Spinal cord (tissue), 10 donors: Measurements from ENCODE around the gene RIPOR2. TPM values are rescaled to one million over a fixed set of nuclear protein-coding genes. Genes with fewer than 3 reads are reported as not detected.
"Not testable (repeated sequence)": the region's sequence is repeated elsewhere in the genome, so short reads cannot be mapped to it uniquely, and the experiment has no call there.

ENCODE experiments used
- DNase-seq, 6 donors: peaks; one replicate each; pipeline versions ENCODE4 v3.0.0 to v3.0.0-alpha.2; 2013 to 2015; ENCODE audit warnings: low spot score in 6 of 6, low read depth in 4 of 6
- H3K27ac ChIP-seq: one replicate; pipeline ENCODE4 v1.5.1; 2013; ENCODE audit warnings: low read depth, low read length, control low read depth
- H3K27me3 ChIP-seq: one replicate; pipeline ENCODE4 v1.6.1; 2013; ENCODE audit warnings: low read length; ENCODE audit not compliant: control insufficient read depth, insufficient read depth
- H3K36me3 ChIP-seq: one replicate; pipeline ENCODE4 v1.6.1; 2013; ENCODE audit warnings: low read length; ENCODE audit not compliant: control insufficient read depth, insufficient read depth
- H3K4me1 ChIP-seq: one replicate; pipeline ENCODE4 v1.6.1; 2013; ENCODE audit warnings: low read length; ENCODE audit not compliant: control insufficient read depth, insufficient read depth
- H3K4me3 ChIP-seq: one replicate; pipeline ENCODE4 v1.5.1; 2013; ENCODE audit warnings: low read depth, low read length, control low read depth
- H3K9me3 ChIP-seq: one replicate; pipeline ENCODE4 v1.6.1; 2013; ENCODE audit warnings: low read length; ENCODE audit not compliant: control insufficient read depth, insufficient read depth
- WGBS: methylation state at CpG from one replicate; pipeline ENCODE4 v1.1.5; 2013; ENCODE audit warnings: missing lambda C conversion rate; ENCODE audit not compliant: insufficient coverage; 5-methylcytosine and 5-hydroxymethylcytosine counted together
- polyA plus RNA-seq, 2 donors: library from polyadenylated mRNA; unstranded; fragments of 120-200 nt; gene quantifications; one replicate each; pipeline ENCODE4 v1.2.1, GENCODE V29; 2013; ENCODE audit not compliant: insufficient read length in 2 of 2
- total RNA-seq, 2 donors: library from RNA; depleted of rRNA in 1 of 2; stranded (reverse); fragments of 120-200 nt in 1 of 2; fragments of >200 nt in 1 of 2; gene quantifications; one replicate each; pipeline versions ENCODE4 v1.2.3 to v1.2.4, GENCODE V29; 2013 to 2014
- donor health status: healthy.

The RIPOR2 gene
- total and polyA plus RNA-seq, 4 donors = 25.0 to 34.2 (median 30.9) TPM

GRCh38 chr6:24957199-24957598 lies 21.4 kb upstream of the RIPOR2 start:
- H3K27ac ChIP-seq = no peak overlapping the region
- DNase-seq = no peak
- H3K4me3 ChIP-seq = no peak overlapping the region
- H3K4me1 ChIP-seq = peaks cover 7% of the 10 kb centered on the region
- H3K27me3 ChIP-seq = no peaks in the 10 kb centered on the region
- whole genome bisulfite sequencing = no CpG with 5 or more reads among the region's 3 CpGs
- H3K9me3 ChIP-seq = no peaks in the 10 kb centered on the region
- H3K36me3 ChIP-seq = no peaks in the 10 kb centered on the region

GRCh38 chr6:24953726-24954125 lies 18.0 kb upstream of the RIPOR2 start:
- Histone ChIP-seq H3K27me3 (no peaks in the 10 kb centered on the region), H3K9me3 (no peaks in the 10 kb centered on the region), H3K4me1 (no peaks in the 10 kb centered on the region), H3K36me3 (no peaks in the 10 kb centered on the region), H3K27ac (no peak overlapping the region), H3K4me3 (no peak overlapping the region)
- 79% methylated on average over 2 of the region's 3 CpGs for WGBS
- no peak for DNase-seq

GRCh38 chr6:24951811-24952299 lies 16.1 kb upstream of the RIPOR2 start:
- Histone ChIP-seq H3K4me3 (no peak overlapping the region), H3K36me3 (no peaks in the 10 kb centered on the region), H3K4me1 (no peaks in the 10 kb centered on the region), H3K27ac (no peak overlapping the region), H3K27me3 (no peaks in the 10 kb centered on the region), H3K9me3 (no peaks in the 10 kb centered on the region)
- WGBS = no CpG with 5 or more reads among the region's 5 CpGs
- no peak for DNase-seq

- WGBS = 100% methylated on average over 1 of the region's 3 CpGs
- H3K4me3 ChIP-seq = no peak overlapping the region
- H3K27me3 ChIP-seq = no peaks in the 10 kb centered on the region
- H3K27ac ChIP-seq = no peak overlapping the region
- no peaks in the 10 kb centered on the region for H3K4me1 ChIP-seq
- H3K9me3 ChIP-seq = peaks cover 2% of the 10 kb centered on the region
- H3K36me3 ChIP-seq = no peaks in the 10 kb centered on the region
- no peak for DNase-seq
These were observed 14.6 kb upstream of the RIPOR2 start for GRCh38 chr6:24950218-24950941.

- 97% methylated on average over 5 of the region's 8 CpGs for WGBS
These were observed 13.3 kb upstream of the RIPOR2 start for GRCh38 chr6:24949020-24949569.

GRCh38 chr6:24948261-24948660 lies 12.5 kb upstream of the RIPOR2 start:
- not testable (repeated sequence) for H3K4me1 ChIP-seq, H3K9me3 ChIP-seq, H3K36me3 ChIP-seq, H3K27me3 ChIP-seq, DNase-seq, H3K4me3 ChIP-seq, H3K27ac ChIP-seq
- 100% methylated on average over 2 of the region's 7 CpGs for WGBS

More at GRCh38 chr6:24949020-24949569, 13.3 kb upstream of the RIPOR2 start:
- H3K27me3 ChIP-seq = no peaks in the 10 kb centered on the region
- DNase-seq = no peak
- no peak overlapping the region for H3K27ac ChIP-seq
- no peaks in the 10 kb centered on the region for H3K4me1 ChIP-seq
- peaks cover 2% of the 10 kb centered on the region for H3K9me3 ChIP-seq
- no peak overlapping the region for H3K4me3 ChIP-seq
- H3K36me3 ChIP-seq = no peaks in the 10 kb centered on the region

GRCh38 chr6:24947636-24948035 lies 11.9 kb upstream of the RIPOR2 start:
- 89% methylated on average over 3 of the region's 4 CpGs for WGBS
- Histone ChIP-seq H3K4me3 (no peak overlapping the region), H3K36me3 (no peaks in the 10 kb centered on the region), H3K27ac (no peak overlapping the region), H3K27me3 (no peaks in the 10 kb centered on the region), H3K9me3 (peaks cover 5% of the 10 kb centered on the region), H3K4me1 (no peaks in the 10 kb centered on the region)
- DNase-seq = no peak

GRCh38 chr6:24945054-24945453 lies 9.3 kb upstream of the RIPOR2 start:
- peaks cover 5% of the 10 kb centered on the region for H3K9me3 ChIP-seq
- no peaks in the 10 kb centered on the region for H3K36me3 ChIP-seq
- no peaks in the 10 kb centered on the region for H3K27me3 ChIP-seq
- no peaks in the 10 kb centered on the region for H3K4me1 ChIP-seq
- no peak overlapping the region for H3K4me3 ChIP-seq
- no peak for DNase-seq
- no peak overlapping the region for H3K27ac ChIP-seq

GRCh38 chr6:24943774-24944173 lies 8.0 kb upstream of the RIPOR2 start:
- DNase-seq = no peak
- Histone ChIP-seq H3K4me3 (no peak overlapping the region), H3K9me3 (peaks cover 5% of the 10 kb centered on the region), H3K36me3 (no peaks in the 10 kb centered on the region), H3K4me1 (no peaks in the 10 kb centered on the region), H3K27me3 (no peaks in the 10 kb centered on the region), H3K27ac (no peak overlapping the region)
- 63% methylated on average over 2 of the region's 2 CpGs for WGBS

- WGBS = 93% methylated on average over 8 of the region's 9 CpGs
- H3K27me3 ChIP-seq = peaks cover 3% of the 10 kb centered on the region
- no peaks in the 10 kb centered on the region for H3K36me3 ChIP-seq
- no peak for DNase-seq
- no peak overlapping the region for H3K4me3 ChIP-seq
- H3K9me3 ChIP-seq = peaks cover 3% of the 10 kb centered on the region
- no peak overlapping the region for H3K27ac ChIP-seq
- no peaks in the 10 kb centered on the region for H3K4me1 ChIP-seq
These were observed 4.7 kb upstream of the RIPOR2 start for GRCh38 chr6:24940311-24940917.
